Measurements from ENCODE around the gene FBXO47.

DNA sequence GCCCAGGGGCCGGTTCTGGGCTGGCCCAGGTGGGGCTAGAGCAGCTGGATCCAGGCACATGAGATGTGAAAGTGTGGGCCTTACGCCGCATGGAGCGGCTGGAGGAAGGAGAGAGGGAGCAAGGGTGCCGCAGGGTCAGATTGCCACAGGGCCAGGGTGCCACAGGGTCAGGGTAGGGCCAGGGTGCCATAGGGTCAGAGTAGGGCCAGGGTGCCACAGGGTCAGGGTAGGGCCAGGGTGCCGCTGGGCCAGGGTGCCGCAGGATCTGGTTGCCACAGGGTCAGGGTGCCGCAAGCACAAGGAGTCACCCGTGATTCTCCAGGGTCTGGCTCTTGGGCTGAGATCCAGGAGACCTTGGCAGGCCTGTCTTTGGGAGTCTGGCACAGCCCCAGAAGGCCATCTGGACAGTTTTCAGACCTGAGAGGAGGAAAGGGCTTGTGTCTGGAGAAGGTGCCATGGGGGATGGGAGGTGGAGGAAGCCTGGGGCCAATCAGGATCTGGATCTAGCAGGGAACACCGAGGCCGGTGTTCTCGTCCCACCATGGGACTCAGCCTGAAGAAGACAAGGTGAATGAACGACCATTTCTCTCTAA, 54.9 kb downstream of the FBXO47 start:
- TF ChIP-seq, protein P1, sequence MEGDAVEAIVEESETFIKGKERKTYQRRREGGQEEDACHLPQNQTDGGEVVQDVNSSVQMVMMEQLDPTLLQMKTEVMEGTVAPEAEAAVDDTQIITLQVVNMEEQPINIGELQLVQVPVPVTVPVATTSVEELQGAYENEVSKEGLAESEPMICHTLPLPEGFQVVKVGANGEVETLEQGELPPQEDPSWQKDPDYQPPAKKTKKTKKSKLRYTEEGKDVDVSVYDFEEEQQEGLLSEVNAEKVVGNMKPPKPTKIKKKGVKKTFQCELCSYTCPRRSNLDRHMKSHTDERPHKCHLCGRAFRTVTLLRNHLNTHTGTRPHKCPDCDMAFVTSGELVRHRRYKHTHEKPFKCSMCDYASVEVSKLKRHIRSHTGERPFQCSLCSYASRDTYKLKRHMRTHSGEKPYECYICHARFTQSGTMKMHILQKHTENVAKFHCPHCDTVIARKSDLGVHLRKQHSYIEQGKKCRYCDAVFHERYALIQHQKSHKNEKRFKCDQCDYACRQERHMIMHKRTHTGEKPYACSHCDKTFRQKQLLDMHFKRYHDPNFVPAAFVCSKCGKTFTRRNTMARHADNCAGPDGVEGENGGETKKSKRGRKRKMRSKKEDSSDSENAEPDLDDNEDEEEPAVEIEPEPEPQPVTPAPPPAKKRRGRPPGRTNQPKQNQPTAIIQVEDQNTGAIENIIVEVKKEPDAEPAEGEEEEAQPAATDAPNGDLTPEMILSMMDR (IDR thresholded peaks at IDR 0.05), result no peak
- no peak for TF ChIP-seq POLR2A (IDR thresholded peaks at IDR 0.05)
